ENCODE data around the gene MTMR8.

The MTMR8 gene

DNA sequence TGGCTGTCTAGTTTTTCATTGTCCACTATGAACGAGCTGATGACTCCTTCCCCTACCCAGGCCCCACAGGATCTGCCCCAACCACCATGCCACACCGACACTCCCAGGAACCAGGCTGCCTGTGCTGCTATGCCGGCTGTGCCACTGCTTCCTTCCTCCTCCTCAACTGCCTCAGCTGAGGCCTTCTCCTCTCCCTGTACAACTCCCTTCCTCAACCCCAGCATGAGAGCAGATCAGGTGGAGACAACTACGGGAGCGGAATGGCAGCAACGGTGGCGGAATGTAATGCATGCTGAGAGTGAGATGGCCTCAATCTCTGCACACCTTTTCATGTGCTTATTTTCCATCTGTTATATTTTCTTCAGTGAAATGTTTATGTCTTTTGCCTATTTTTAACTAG is 88.5 kb downstream of the MTMR8 start:
- no peak for DNase-seq

GRCh38 chrX:64291123-64291522 is 104.1 kb downstream of the MTMR8 start:
- no peak for DNase-seq

- DNase-seq: no peak
Measured at GRCh38 chrX:64265265-64265664, 130.0 kb downstream of the MTMR8 start.

DNA sequence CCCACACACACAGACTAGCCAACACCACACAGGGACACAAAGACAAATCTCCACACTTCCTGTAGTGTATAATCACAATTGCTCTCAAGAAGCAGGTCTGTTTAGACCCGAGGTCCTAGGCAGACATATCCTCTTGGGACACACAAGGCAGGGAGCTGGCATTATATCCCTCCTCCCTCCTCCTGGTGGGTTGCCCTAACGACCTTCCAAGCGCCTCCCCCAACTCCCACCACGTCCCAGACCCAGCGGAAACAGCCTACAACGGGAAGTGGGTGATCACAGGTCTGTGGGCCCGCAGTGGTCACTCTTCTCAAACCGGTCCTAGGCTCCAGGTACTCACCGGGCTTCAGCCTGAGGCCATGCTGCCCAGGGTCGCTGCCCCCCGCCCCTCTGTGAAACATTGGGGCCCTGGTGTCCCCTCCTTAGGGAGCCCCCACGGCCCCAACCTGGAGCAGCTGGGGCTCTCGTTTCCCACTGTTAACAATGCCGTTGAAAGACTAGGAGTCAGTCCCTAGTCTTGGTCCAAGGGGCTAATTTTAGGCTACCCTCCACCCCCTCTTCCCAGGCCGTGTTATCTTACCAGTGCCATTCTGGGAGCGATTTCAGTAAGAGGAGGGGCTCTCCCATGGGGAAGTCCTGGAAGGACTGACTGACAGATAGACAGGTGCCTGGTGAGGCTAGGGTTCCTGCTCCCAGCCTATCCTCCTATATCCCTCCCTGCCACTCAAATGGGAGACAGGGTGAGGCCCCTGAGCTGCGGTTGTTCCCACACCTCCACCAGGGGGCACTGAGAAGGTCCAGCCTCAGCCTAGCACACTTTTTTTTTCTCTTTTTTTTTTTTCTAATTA is 164.9 kb downstream of the MTMR8 start, which contains the start of gene ASB12:
Gene ASB12, minus strand, starts transcription at position 485 of the 848 bp plus-strand sequence. CDS start 4,957 bp downstream, outside the sequence.
- DNase-seq: no peak

GRCh38 chrX:64229154-64229553 is 166.1 kb downstream of the MTMR8 start:
- DNase-seq: no peak

Measured in T-helper 1 cell (primary cell).